ENCODE data around the gene CBX4. TPM values are rescaled to one million over a fixed set of nuclear protein-coding genes. Genes with fewer than 3 reads are reported as not detected.
"Not testable (repeated sequence)": the region's sequence is repeated elsewhere in the genome, so short reads cannot be mapped to it uniquely, and the experiment has no call there.

Gene CBX4
- polyA plus RNA-seq, 1 donor (not counting 4 experiments of a cell fraction or from before 2014, with no cell fraction given) = 7.0 TPM

GRCh38 chr17:79854080-79855060 is 15.1 kb upstream of the CBX4 start:
- no peak for TF ChIP-seq CTCF (optimal IDR thresholded peaks at IDR 0.05 in 1 of 3, IDR thresholded peaks at IDR 0.05 in 1 of 3, conservative IDR thresholded peaks at IDR 0.05 in 1 of 3; ENCODE audit: extremely low read depth in 1 of 3, insufficient read depth in 2 of 3, low read length in 3 of 3)
- TF ChIP-seq EZH2 (IDR thresholded peaks at IDR 0.05; ENCODE audit: low read length) = no peak
- no peak overlapping the region for H3K4me2 ChIP-seq (ENCODE audit: control insufficient read depth, extremely low read depth, insufficient read depth, low read depth, low read length)
- FAIRE-seq = no peak
- dilution Hi-C loops (cut with MboI; ENCODE audit: extremely low pct_ligation_motif_present, low sequenced_read_pairs) = no loop called here
- H3K79me2 ChIP-seq (ENCODE audit: control insufficient read depth, insufficient read depth, low read length) = no peaks in the 10 kb centered on the region
- no peak overlapping the region for H2AFZ ChIP-seq (ENCODE audit: control insufficient read depth, low read length)
- no peaks in the 10 kb centered on the region for H4K20me1 ChIP-seq (ENCODE audit: control insufficient read depth, extremely low read depth, insufficient read depth, low read length)
- peaks cover 26% of the 10 kb centered on the region for H3K4me1 ChIP-seq (ENCODE audit: control insufficient read depth, extremely low read depth, insufficient read depth, low read length)
- H3K9me1 ChIP-seq (ENCODE audit: control insufficient read depth, extremely low read depth, insufficient read depth, low read length) = no peaks in the 10 kb centered on the region
- H3K36me3 ChIP-seq (ENCODE audit: control insufficient read depth in 2 of 2, extremely low read depth in 1 of 2, insufficient read depth in 2 of 2, low read length in 2 of 2) = no peaks in the 10 kb centered on the region
- H3K27me3 ChIP-seq (ENCODE audit: control insufficient read depth, extremely low read depth, insufficient read depth, low read length) = no peaks in the 10 kb centered on the region
- no peak overlapping the region for H3K27ac ChIP-seq (ENCODE audit: control insufficient read depth, insufficient read depth, low read length)
- no peak overlapping the region for H3K4me3 ChIP-seq (ENCODE audit: control insufficient read depth in 2 of 3, extremely low read depth in 1 of 3, insufficient read depth in 2 of 3, low read depth in 1 of 3, low read length in 3 of 3)
- no peak for DNase-seq (ENCODE audit: low read depth, low spot score)
- no peaks in the 10 kb centered on the region for H3K9me3 ChIP-seq (ENCODE audit: control insufficient read depth, low read depth, low read length)
- H3K9ac ChIP-seq (ENCODE audit: control insufficient read depth, extremely low read depth, insufficient read depth, low read length) = no peak overlapping the region

- peak overlapping the region in 1 of 3 experiments; percentile 61 for H3K4me3 ChIP-seq (ENCODE audit: control insufficient read depth in 2 of 3, extremely low read depth in 1 of 3, insufficient read depth in 2 of 3, low read depth in 1 of 3, low read length in 3 of 3)
- peak overlapping the region; percentile 71 for H3K9ac ChIP-seq (ENCODE audit: control insufficient read depth, extremely low read depth, insufficient read depth, low read length)
- DNase-seq (ENCODE audit: low read depth, low spot score); H2AFZ ChIP-seq (ENCODE audit: control insufficient read depth, low read length); H3K36me3 ChIP-seq (ENCODE audit: control insufficient read depth in 2 of 2, extremely low read depth in 1 of 2, insufficient read depth in 2 of 2, low read length in 2 of 2); H3K27ac ChIP-seq (ENCODE audit: control insufficient read depth, insufficient read depth, low read length); dilution Hi-C loops (cut with MboI; ENCODE audit: extremely low pct_ligation_motif_present, low sequenced_read_pairs); H3K9me3 ChIP-seq (ENCODE audit: control insufficient read depth, low read depth, low read length); H4K20me1 ChIP-seq (ENCODE audit: control insufficient read depth, extremely low read depth, insufficient read depth, low read length); FAIRE-seq; H3K27me3 ChIP-seq (ENCODE audit: control insufficient read depth, extremely low read depth, insufficient read depth, low read length); H3K9me1 ChIP-seq (ENCODE audit: control insufficient read depth, extremely low read depth, insufficient read depth, low read length); H3K79me2 ChIP-seq (ENCODE audit: control insufficient read depth, insufficient read depth, low read length): not testable (repeated sequence)
- peaks cover 26% of the 10 kb centered on the region for H3K4me1 ChIP-seq (ENCODE audit: control insufficient read depth, extremely low read depth, insufficient read depth, low read length)
- H3K4me2 ChIP-seq (ENCODE audit: control insufficient read depth, extremely low read depth, insufficient read depth, low read depth, low read length) = peak overlapping the region; percentile 91
These were observed 13.9 kb upstream of the CBX4 start for GRCh38 chr17:79853168-79853567.

Data from keratinocyte (primary cell).